HEK293 (cell line): ENCODE measurements around the gene PHRF1.

Experiments
- CTCF ChIP-seq: fragments of 450-650 bp; formaldehyde crosslinking; IDR thresholded peaks from 2 replicates; pipeline ENCODE4 v1.5.1; 2016; ENCODE audit warnings: missing biosample characterization, missing genetic modification characterization
- PATZ1 ChIP-seq: fragments of 450-650 bp; formaldehyde crosslinking; IDR thresholded peaks from 2 replicates; pipeline ENCODE4 v1.5.1; 2016; ENCODE audit warnings: missing biosample characterization, missing genetic modification characterization
- PRDM4 ChIP-seq: fragments of 450-650 bp; formaldehyde crosslinking; IDR thresholded peaks from 2 replicates; pipeline ENCODE4 v1.5.1; 2017; ENCODE audit warnings: missing biosample characterization, missing genetic modification characterization
- WT1 ChIP-seq: fragments of 450-650 bp; formaldehyde crosslinking; IDR thresholded peaks from 2 replicates; pipeline ENCODE4 v1.5.1; 2016; ENCODE audit warnings: missing biosample characterization, missing genetic modification characterization
- YY1 ChIP-seq: fragments of 450-650 bp; formaldehyde crosslinking; IDR thresholded peaks from 2 replicates; pipeline ENCODE4 v1.5.1; 2018; ENCODE audit warnings: missing biosample characterization, missing genetic modification characterization
- ZBTB8A ChIP-seq: fragments of 450-650 bp; formaldehyde crosslinking; IDR thresholded peaks from 2 replicates; pipeline ENCODE4 v1.5.1; 2016; ENCODE audit warnings: missing biosample characterization, missing genetic modification characterization
- ZNF138 ChIP-seq: fragments of 450-650 bp; formaldehyde crosslinking; IDR thresholded peaks from 2 replicates; pipeline ENCODE4 v1.5.1; 2016; ENCODE audit warnings: missing biosample characterization, missing genetic modification characterization, borderline replicate concordance
- ZNF558 ChIP-seq: fragments of 450-650 bp; formaldehyde crosslinking; IDR thresholded peaks from 2 replicates; pipeline ENCODE4 v1.5.1; 2016; ENCODE audit warnings: missing biosample characterization, missing genetic modification characterization
- ZNF660 ChIP-seq: fragments of 450-650 bp; IDR thresholded peaks from 2 replicates; pipeline ENCODE4 v1.5.1; 2018; ENCODE audit warnings: missing biosample characterization, mild to moderate bottlenecking, missing genetic modification characterization
- ZNF692 ChIP-seq: fragments of 450-650 bp; formaldehyde crosslinking; IDR thresholded peaks from 2 replicates; pipeline ENCODE4 v1.5.1; 2016; ENCODE audit warnings: missing biosample characterization, missing genetic modification characterization

GRCh38 chr11:534396-535209 is 41.7 kb upstream of the PHRF1 start:
- TF ChIP-seq PATZ1 (tag by site-specific recombination) (peak; percentile 73), ZNF138 (no peak), WT1 (no peak), CTCF (peak; percentile 49; the same call in 1 of the 2 replicates), ZNF692 (tag by site-specific recombination) (no peak), PRDM4 (no peak), YY1 (tag by site-specific recombination) (no peak), ZBTB8A (tag by site-specific recombination) (peak; percentile 85), ZNF660 (no peak), ZNF558 (tag by site-specific recombination) (no peak)
